Cortex of kidney (tissue), 1 donor: Measurements from ENCODE around the gene MACROD2.
"Not testable (repeated sequence)": the region's sequence is repeated elsewhere in the genome, so short reads cannot be mapped to it uniquely, and the experiment has no call there.

Experiments used
- DNase-seq: peaks from one replicate; lab custom pipeline; 2025; lab: John Stamatoyannopoulos, UW

Gene MACROD2

DNA sequence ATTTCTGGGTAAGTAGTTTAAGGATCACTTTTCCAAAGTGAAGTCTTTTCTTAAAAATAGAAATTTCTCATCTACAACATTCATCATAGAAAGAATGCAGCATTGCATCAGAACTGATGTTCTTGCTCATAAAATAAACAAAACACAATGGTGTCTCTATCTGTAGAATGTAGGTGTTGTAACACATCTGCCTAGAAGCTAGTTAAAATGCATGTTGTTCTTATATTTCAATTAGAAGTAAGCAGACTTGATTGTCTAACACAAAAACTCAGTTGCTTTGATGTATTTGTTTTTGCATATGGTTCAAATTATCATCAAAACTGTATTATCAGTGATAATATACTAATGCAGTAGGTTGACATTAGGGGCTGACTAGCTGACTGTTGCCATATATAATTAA, 996.8 kb downstream of the MACROD2 start:
- no peak for DNase-seq

DNA sequence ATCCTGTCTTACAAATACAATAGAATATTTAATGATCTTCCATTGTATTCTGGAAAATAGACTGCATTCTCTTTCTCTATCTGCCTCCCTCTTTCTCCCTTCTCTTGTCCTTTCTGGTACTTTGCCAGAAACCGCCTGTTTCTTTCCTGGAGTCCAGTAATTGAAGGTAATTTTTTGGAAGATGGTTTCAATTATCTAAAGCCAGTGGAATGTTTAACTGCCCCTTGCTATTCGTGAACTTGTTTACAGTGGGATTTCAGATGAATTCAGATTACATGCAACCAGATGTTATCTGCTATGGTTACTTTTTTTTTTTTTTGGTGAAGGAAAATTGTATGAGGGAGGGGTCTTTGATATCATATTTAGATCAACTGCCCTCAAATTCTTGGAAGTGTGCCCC, 997.6 kb downstream of the MACROD2 start:
- DNase-seq = no peak

GRCh38 chr20:14996883-14997672, 1001.8 kb downstream of the MACROD2 start:
- no peak for DNase-seq

DNA sequence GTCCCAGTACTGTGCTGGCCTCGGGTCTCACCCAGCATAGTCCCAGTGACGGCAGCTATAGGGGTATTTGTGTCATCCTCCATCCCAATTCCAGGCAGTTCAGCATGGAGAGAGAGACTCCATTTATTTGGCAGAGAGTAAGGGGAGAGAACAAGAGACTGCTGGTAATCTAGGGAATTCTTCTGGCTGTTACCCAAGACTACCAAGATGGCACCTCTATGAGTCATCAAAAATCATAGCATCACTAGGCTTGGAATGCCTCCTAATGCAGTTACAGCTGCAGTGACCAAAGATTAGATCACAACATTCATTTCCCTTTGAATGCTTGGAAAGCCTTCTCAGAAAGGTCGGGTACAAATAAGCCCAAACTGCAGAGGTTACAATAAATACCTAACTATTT, 1002.5 kb downstream of the MACROD2 start:
- DNase-seq = no peak

DNA sequence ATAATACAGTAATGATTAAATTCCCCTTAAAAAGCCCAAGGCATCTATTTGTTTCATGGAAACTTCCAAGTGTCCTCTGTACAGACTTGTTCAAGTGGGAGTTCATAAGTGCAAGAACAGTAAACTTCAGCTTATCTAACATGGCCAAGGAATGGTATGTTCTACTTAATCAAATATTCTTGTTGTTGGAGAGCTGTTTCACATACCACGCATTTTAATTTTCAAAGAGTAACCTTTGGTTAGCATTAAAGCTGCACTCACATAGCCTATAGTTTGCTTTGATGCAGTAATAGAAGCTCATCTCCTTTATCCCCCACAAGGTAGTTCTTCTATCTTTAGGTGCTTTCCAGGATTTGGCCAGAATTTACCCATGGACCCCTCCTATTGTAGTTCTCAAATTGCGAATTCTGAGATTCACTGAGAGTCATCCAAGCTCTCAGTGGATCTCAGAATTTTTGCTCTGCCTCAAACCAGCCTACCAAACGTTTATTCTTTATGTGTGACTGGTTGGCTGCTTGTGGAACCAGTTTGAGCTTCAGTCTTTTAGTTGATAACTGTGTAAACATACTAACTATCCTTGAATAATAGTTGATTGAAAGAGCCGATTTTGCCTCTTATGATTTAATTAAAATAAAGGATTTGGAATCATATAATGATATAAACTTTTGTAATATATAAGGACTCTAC, 1010.1 kb downstream of the MACROD2 start:
- DNase-seq = no peak

GRCh38 chr20:15011631-15012030, 1016.3 kb downstream of the MACROD2 start:
- no peak for DNase-seq

- no peak for DNase-seq
Observed at GRCh38 chr20:15012566-15012965, 1017.2 kb downstream of the MACROD2 start.

- not testable (repeated sequence) for DNase-seq
Observed at GRCh38 chr20:15016875-15017274, 1021.6 kb downstream of the MACROD2 start.

- DNase-seq = no peak
Observed at GRCh38 chr20:15018966-15019365, 1023.6 kb downstream of the MACROD2 start.

GRCh38 chr20:15020845-15021244, 1025.5 kb downstream of the MACROD2 start:
- no peak for DNase-seq

- no peak for DNase-seq
Observed at GRCh38 chr20:15022921-15023320, 1027.6 kb downstream of the MACROD2 start.

GRCh38 chr20:15026759-15027158, 1031.4 kb downstream of the MACROD2 start:
- DNase-seq = no peak

DNA sequence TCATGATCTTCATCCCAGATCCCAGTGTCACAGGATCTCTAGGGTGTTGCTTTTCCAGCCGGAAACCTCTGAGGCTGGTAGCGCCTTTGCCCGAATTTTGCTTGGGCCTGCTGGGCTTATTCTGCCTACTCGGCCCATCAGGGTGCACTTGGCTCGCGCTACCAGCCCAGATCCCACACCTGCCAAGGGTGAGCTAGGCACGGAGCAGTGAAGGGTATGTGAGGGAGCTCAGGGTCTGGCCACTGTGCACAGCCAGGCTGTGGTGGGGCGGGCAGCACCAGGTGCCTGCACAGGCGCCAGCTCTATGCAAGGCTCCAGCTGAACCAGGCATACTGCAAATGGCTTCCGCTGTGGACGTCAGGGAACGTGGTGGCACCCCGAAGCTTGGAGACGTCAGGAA, 1035.5 kb downstream of the MACROD2 start:
- DNase-seq = no peak

GRCh38 chr20:15031546-15032351, 1036.4 kb downstream of the MACROD2 start:
- DNase-seq = no peak

- no peak for DNase-seq
Observed at GRCh38 chr20:15032352-15032622, 1037.0 kb downstream of the MACROD2 start.

- no peak for DNase-seq
Observed at GRCh38 chr20:15033269-15033668, 1038.0 kb downstream of the MACROD2 start.

GRCh38 chr20:15033891-15034290, 1038.6 kb downstream of the MACROD2 start:
- no peak for DNase-seq

DNA sequence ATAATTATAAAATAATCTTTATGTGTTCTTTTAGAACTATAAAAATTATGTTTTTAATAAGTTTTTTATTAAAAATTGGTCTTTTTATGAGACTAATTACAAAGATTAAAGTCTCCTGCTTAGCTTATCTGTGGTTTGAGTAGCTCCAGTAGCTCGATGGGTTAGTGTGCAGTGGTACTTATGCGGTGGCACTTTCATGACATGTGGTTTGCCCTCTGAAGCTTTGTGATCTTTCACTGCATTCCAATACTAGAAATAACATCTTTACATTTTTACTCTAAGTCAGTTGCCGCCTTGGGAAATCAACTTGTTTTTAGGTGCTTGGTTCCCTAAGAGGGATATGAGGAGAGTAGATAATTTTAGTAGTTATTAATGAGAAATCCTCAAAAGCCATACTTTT, 1041.6 kb downstream of the MACROD2 start:
- no peak for DNase-seq

DNA sequence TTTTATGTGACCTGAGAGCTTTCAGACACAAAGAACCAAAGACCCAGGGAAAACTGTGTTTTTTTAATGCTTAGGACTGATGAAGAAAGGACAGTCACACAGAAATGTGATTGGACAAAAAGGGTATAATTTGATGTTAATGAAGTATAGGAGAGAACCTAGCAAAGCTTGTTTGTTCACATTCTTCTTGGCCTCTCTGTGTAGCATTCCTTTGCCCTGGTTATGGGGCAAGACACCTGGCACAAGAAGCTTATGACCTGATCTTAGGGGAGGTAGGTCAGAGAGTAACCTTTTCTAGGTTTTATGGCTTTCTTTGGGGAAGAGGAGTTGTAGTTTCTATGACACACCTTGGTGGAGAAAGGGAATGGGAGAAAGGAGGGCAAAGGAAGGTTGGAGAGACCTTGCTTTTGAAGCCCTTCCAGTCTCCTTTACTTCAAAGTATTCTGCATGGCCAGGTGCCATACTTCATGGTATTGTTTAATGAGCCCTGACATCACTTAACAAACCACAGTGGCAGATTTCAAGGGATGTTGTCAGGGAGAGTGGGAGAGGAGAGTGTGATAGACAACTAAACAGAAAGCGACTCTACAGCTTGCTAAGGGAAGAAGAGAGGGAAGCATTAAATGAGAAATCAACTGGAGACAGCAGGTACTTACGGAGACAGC, 1043.9 kb downstream of the MACROD2 start:
- no peak for DNase-seq

GRCh38 chr20:15042723-15043122, 1047.4 kb downstream of the MACROD2 start:
- no peak for DNase-seq

- no peak for DNase-seq
Observed at GRCh38 chr20:15045246-15045645, 1049.9 kb downstream of the MACROD2 start.

DNA sequence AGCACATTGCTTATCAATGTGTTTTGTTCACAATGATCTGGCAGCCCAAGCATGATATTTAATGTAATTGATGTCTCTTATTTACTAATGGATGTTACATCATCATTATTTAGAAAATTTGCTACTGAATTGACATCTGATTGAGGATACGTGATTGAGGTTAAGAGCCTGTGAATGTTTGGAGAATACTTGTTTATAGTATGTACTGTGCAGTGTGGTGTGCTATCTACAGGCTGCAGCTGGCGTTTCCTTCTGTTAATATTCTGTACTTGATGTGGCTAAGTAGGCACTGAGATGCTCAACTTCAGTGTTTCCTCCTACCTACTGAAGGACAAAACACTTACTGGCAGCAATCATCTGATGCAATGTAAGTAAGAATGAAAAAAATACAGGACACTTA, 1051.7 kb downstream of the MACROD2 start:
- no peak for DNase-seq
